Thyroid gland (tissue), 4 donors: Measurements from ENCODE around the gene MAPT. TPM values are rescaled to one million over a fixed set of nuclear protein-coding genes. Genes with fewer than 3 reads are reported as not detected.

Experiments
- DNase-seq, 2 donors: peaks; one replicate each; pipeline ENCODE4 v3.0.0-alpha.2; 2019
- H3K27ac ChIP-seq, 3 donors: fragments of 200-600 bp; sonication (generic); 1 replicate in 2 of 3; 2 replicates in 1 of 3; pipeline ENCODE4 v1.5.1; 2016 to 2019; ENCODE audit warnings: mild to moderate bottlenecking in 1 of 3, moderate library complexity in 1 of 3
- H3K27me3 ChIP-seq: fragments of 200-600 bp; sonication (generic); one replicate; pipeline ENCODE4 v1.5.1; 2019
- H3K36me3 ChIP-seq, 2 donors: fragments of 200-600 bp; sonication (generic); one replicate each; pipeline ENCODE4 v1.5.1; 2016 to 2019
- H3K4me1 ChIP-seq, 2 donors: fragments of 200-600 bp; sonication (generic); one replicate each; pipeline ENCODE4 v1.5.1; 2017 to 2019
- H3K4me3 ChIP-seq, 3 donors: fragments of 200-600 bp; sonication (generic); replicated peaks in 1 of 3; 1 replicate in 2 of 3; 2 replicates in 1 of 3; pipeline ENCODE4 v1.5.1; 2016; ENCODE audit warnings: mild to moderate bottlenecking in 1 of 3
- H3K9me3 ChIP-seq: fragments of 200-600 bp; sonication (generic); one replicate; pipeline ENCODE4 v1.5.1; 2017
- CTCF ChIP-seq, 6 experiments: fragments of 200-600 bp in 3 of 6; fragments of 450-650 bp in 3 of 6; sonication (generic) in 3 of 6; IDR thresholded peaks; one replicate each; pipeline ENCODE4 v1.5.1; 2016 to 2019; ENCODE audit warnings: antibody characterized with exemption in 6 of 6, mild to moderate bottlenecking in 2 of 6, inconsistent platforms in 1 of 6, moderate library complexity in 1 of 6
- POLR2A ChIP-seq, 2 donors: fragments of 450-650 bp; IDR thresholded peaks; one replicate each; pipeline ENCODE4 v1.6.1; 2017; ENCODE audit warnings: antibody characterized with exemption in 2 of 2, mild to moderate bottlenecking in 2 of 2, moderate library complexity in 1 of 2
- WGBS, 2 donors: methylation state at CpG; one replicate each; pipeline ENCODE4 v1.1.5; 2017; 5-methylcytosine and 5-hydroxymethylcytosine counted together
- intact Hi-C: fragments of 100-400 bp; cut with DNase I; formaldehyde crosslinking; loops from one replicate; pipeline ENCODE4 v1.15.1; 2023
- total RNA-seq, 4 donors: library from RNA; depleted of rRNA; stranded (reverse); fragments of >200 nt; gene quantifications; one replicate each; pipeline ENCODE4 v1.2.3, GENCODE V29; 2016

Gene MAPT
- total RNA-seq, 4 donors from 2014 or later: 0.54 to 1.8 (median 0.92) TPM

GRCh38 chr17:45867702-45868101 lies 26.7 kb upstream of the MAPT start:
- Histone ChIP-seq H3K27ac (no peak overlapping the region), H3K4me1 (no peaks in the 10 kb centered on the region), H3K4me3 (no peak overlapping the region), H3K9me3 (no peaks in the 10 kb centered on the region), H3K27me3 (no peaks in the 10 kb centered on the region), H3K36me3 (no peaks in the 10 kb centered on the region)
- TF ChIP-seq CTCF (IDR thresholded peaks at IDR 0.05) (no peak), POLR2A (IDR thresholded peaks at IDR 0.05) (no peak)
- 64 to 70% methylated on average over 8 of the region's 8 CpGs for WGBS, 2 donors
- intact Hi-C loops: no loop called here
- no peak for DNase-seq

- no peak overlapping the region for H3K4me3 ChIP-seq
- WGBS, 2 donors: 51 to 85% methylated on average over 5 of the region's 5 CpGs
- no peak overlapping the region for H3K27ac ChIP-seq
- intact Hi-C loops: no loop called here
- no peaks in the 10 kb centered on the region for H3K9me3 ChIP-seq
- H3K27me3 ChIP-seq: no peaks in the 10 kb centered on the region
- H3K36me3 ChIP-seq: no peaks in the 10 kb centered on the region
- TF ChIP-seq POLR2A (IDR thresholded peaks at IDR 0.05): no peak
- no peak for TF ChIP-seq CTCF (IDR thresholded peaks at IDR 0.05)
- DNase-seq: no peak
- H3K4me1 ChIP-seq: no peaks in the 10 kb centered on the region
Observed at GRCh38 chr17:45868276-45868675, 26.1 kb upstream of the MAPT start.

- Histone ChIP-seq H3K36me3 (no peaks in the 10 kb centered on the region), H3K27ac (no peak overlapping the region), H3K4me1 (no peaks in the 10 kb centered on the region), H3K9me3 (no peaks in the 10 kb centered on the region), H3K27me3 (no peaks in the 10 kb centered on the region), H3K4me3 (no peak overlapping the region)
- WGBS, 2 donors: 62 to 69% methylated on average over 14 of the region's 14 CpGs
- no peak for DNase-seq
- no peak for TF ChIP-seq POLR2A (IDR thresholded peaks at IDR 0.05)
- no peak for TF ChIP-seq CTCF (IDR thresholded peaks at IDR 0.05)
- intact Hi-C loops: no loop called here
Observed at GRCh38 chr17:45869676-45870341, 24.5 kb upstream of the MAPT start.

- Histone ChIP-seq H3K9me3 (no peaks in the 10 kb centered on the region), H3K4me3 (no peak overlapping the region), H3K27ac (no peak overlapping the region), H3K36me3 (no peaks in the 10 kb centered on the region), H3K27me3 (no peaks in the 10 kb centered on the region), H3K4me1 (no peaks in the 10 kb centered on the region)
- WGBS, 2 donors: 45% methylated on average over 4 of the region's 4 CpGs
- intact Hi-C loops: no loop called here
- DNase-seq: no peak
- TF ChIP-seq CTCF (IDR thresholded peaks at IDR 0.05): no peak
- no peak for TF ChIP-seq POLR2A (IDR thresholded peaks at IDR 0.05)
Observed at GRCh38 chr17:45870342-45870974, 23.9 kb upstream of the MAPT start.

- H3K9me3 ChIP-seq: no peaks in the 10 kb centered on the region
- TF ChIP-seq POLR2A (IDR thresholded peaks at IDR 0.05) (no peak), CTCF (IDR thresholded peaks at IDR 0.05) (no peak)
- intact Hi-C loops: no loop called here
- H3K27me3 ChIP-seq: no peaks in the 10 kb centered on the region
- H3K36me3 ChIP-seq: no peaks in the 10 kb centered on the region
- no peak overlapping the region for H3K27ac ChIP-seq
- H3K4me3 ChIP-seq: no peak overlapping the region
- DNase-seq: no peak
- H3K4me1 ChIP-seq: no peaks in the 10 kb centered on the region
- WGBS, 2 donors: 62 to 79% methylated on average over 5 of the region's 5 CpGs
Observed at GRCh38 chr17:45871718-45872117, 22.6 kb upstream of the MAPT start.
